GM21447 (cell line): ENCODE measurements around the gene FXYD1.

Experiments used
- ATAC-seq: cut with Tn5 transposase; IDR thresholded peaks from one replicate; pipeline ENCODE4 v1.9.1; 2021; ENCODE audit not compliant: unreplicated experiment

FXYD1 gene

GRCh38 chr19:35106898-35107541 is 31.6 kb upstream of the FXYD1 start:
- ATAC-seq, result no peak

GRCh38 chr19:35107545-35107944 is 31.1 kb upstream of the FXYD1 start:
- ATAC-seq, result no peak

- ATAC-seq, result no peak
Measured at GRCh38 chr19:35108730-35109129, 29.9 kb upstream of the FXYD1 start.

GRCh38 chr19:35109395-35110112 is 29.1 kb upstream of the FXYD1 start:
- ATAC-seq, result no peak

GRCh38 chr19:35110974-35111373 is 27.6 kb upstream of the FXYD1 start:
- ATAC-seq, result no peak

- ATAC-seq, result no peak
Measured at GRCh38 chr19:35112995-35113688, 25.5 kb upstream of the FXYD1 start.

GRCh38 chr19:35114353-35115176 is 24.1 kb upstream of the FXYD1 start:
- no peak for ATAC-seq

GRCh38 chr19:35115177-35115951 is 23.3 kb upstream of the FXYD1 start, which contains the start of gene FXYD3:
Gene FXYD3 (plus strand): TSS chr19:35115823. CDS start chr19:35119377, 3,554 bp downstream.
- ATAC-seq, result no peak

GRCh38 chr19:35116072-35116801 is 22.4 kb upstream of the FXYD1 start:
- ATAC-seq, result no peak

GRCh38 chr19:35117116-35117515 is 21.5 kb upstream of the FXYD1 start:
- no peak for ATAC-seq

- ATAC-seq, result no peak
Measured at GRCh38 chr19:35117799-35118198, 20.8 kb upstream of the FXYD1 start.

- ATAC-seq, result no peak
Measured at GRCh38 chr19:35118268-35119020, 20.2 kb upstream of the FXYD1 start.

- no peak for ATAC-seq
Measured at GRCh38 chr19:35119091-35119490, 19.5 kb upstream of the FXYD1 start.

- ATAC-seq, result no peak
Measured at GRCh38 chr19:35119578-35120155, 19.0 kb upstream of the FXYD1 start.

- no peak for ATAC-seq
Measured at GRCh38 chr19:35120492-35120891, 18.1 kb upstream of the FXYD1 start.

- ATAC-seq, result no peak
Measured at GRCh38 chr19:35120898-35121297, 17.7 kb upstream of the FXYD1 start.

- ATAC-seq, result no peak
Measured at GRCh38 chr19:35122687-35123551, 15.7 kb upstream of the FXYD1 start.

GRCh38 chr19:35123573-35123972 is 15.1 kb upstream of the FXYD1 start:
- no peak for ATAC-seq
